Measurements from ENCODE around the gene IFNA5.

DNA sequence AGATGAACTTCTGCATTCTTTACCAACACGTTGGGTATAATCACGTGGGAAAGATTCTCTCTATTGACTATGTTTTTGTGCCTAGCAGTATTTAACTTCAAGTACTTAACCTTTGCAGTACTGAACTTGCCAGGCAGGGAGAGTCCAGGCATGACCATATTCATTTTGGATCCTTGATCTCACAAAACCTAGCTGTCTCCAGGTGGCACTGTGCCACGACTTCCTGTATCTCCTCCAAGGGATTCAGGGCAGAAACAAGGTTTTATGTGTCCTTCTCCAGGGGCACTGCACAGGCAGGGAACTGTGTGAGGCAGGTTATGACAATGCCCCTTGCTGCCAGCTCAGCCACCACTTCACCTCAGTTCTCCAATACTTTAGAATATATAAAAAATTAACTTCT is 11.7 kb upstream of the IFNA5 start:
- no peak for TF ChIP-seq EP300 (conservative IDR thresholded peaks at IDR 0.05; ENCODE audit: poor library complexity, severe bottlenecking)
- TF ChIP-seq, protein P1, sequence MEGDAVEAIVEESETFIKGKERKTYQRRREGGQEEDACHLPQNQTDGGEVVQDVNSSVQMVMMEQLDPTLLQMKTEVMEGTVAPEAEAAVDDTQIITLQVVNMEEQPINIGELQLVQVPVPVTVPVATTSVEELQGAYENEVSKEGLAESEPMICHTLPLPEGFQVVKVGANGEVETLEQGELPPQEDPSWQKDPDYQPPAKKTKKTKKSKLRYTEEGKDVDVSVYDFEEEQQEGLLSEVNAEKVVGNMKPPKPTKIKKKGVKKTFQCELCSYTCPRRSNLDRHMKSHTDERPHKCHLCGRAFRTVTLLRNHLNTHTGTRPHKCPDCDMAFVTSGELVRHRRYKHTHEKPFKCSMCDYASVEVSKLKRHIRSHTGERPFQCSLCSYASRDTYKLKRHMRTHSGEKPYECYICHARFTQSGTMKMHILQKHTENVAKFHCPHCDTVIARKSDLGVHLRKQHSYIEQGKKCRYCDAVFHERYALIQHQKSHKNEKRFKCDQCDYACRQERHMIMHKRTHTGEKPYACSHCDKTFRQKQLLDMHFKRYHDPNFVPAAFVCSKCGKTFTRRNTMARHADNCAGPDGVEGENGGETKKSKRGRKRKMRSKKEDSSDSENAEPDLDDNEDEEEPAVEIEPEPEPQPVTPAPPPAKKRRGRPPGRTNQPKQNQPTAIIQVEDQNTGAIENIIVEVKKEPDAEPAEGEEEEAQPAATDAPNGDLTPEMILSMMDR (IDR thresholded peaks at IDR 0.05; ENCODE audit: poor library complexity, severe bottlenecking) = no peak
- no peak for TF ChIP-seq POLR2AphosphoS5 (IDR thresholded peaks at IDR 0.05)
- TF ChIP-seq SMC3 (conservative IDR thresholded peaks at IDR 0.05; ENCODE audit: poor library complexity) = no peak
- TF ChIP-seq EZH2 (IDR thresholded peaks at IDR 0.05; ENCODE audit: borderline replicate concordance, insufficient read depth, low read length, poor library complexity, severe bottlenecking) = no peak
- no peak for TF ChIP-seq TAF1 (IDR thresholded peaks at IDR 0.05; ENCODE audit: low read depth)
- no peak for TF ChIP-seq MXI1 (conservative IDR thresholded peaks at IDR 0.05; ENCODE audit: poor library complexity, severe bottlenecking)
- TF ChIP-seq RAD21 (conservative IDR thresholded peaks at IDR 0.05) = no peak
- TF ChIP-seq, protein P2, sequence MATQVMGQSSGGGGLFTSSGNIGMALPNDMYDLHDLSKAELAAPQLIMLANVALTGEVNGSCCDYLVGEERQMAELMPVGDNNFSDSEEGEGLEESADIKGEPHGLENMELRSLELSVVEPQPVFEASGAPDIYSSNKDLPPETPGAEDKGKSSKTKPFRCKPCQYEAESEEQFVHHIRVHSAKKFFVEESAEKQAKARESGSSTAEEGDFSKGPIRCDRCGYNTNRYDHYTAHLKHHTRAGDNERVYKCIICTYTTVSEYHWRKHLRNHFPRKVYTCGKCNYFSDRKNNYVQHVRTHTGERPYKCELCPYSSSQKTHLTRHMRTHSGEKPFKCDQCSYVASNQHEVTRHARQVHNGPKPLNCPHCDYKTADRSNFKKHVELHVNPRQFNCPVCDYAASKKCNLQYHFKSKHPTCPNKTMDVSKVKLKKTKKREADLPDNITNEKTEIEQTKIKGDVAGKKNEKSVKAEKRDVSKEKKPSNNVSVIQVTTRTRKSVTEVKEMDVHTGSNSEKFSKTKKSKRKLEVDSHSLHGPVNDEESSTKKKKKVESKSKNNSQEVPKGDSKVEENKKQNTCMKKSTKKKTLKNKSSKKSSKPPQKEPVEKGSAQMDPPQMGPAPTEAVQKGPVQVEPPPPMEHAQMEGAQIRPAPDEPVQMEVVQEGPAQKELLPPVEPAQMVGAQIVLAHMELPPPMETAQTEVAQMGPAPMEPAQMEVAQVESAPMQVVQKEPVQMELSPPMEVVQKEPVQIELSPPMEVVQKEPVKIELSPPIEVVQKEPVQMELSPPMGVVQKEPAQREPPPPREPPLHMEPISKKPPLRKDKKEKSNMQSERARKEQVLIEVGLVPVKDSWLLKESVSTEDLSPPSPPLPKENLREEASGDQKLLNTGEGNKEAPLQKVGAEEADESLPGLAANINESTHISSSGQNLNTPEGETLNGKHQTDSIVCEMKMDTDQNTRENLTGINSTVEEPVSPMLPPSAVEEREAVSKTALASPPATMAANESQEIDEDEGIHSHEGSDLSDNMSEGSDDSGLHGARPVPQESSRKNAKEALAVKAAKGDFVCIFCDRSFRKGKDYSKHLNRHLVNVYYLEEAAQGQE (IDR thresholded peaks at IDR 0.05; ENCODE audit: borderline replicate concordance) = no peak

Data from neural cell (in vitro differentiated cells).